Stimulated activated CD8-positive, alpha-beta memory T cell treated with anti-CD3 and anti-CD28 coated beads, Interleukin-15, amount 100 ng/mL, for 48 hours (primary cell): ENCODE measurements around the gene MYH11.
"Not testable (repeated sequence)": the region's sequence is repeated elsewhere in the genome, so short reads cannot be mapped to it uniquely, and the experiment has no call there.

Experiments
- DNase-seq, 2 donors: peaks; one replicate each; pipeline ENCODE4 v3.0.0-alpha.2; 2020; ENCODE audit warnings: low read depth in 2 of 2

The MYH11 gene

GRCh38 chr16:15876503-15876902 lies 19.7 kb upstream of the MYH11 start:
- DNase-seq: no peak

GRCh38 chr16:15874745-15875314 lies 18.0 kb upstream of the MYH11 start:
- no peak for DNase-seq

GRCh38 chr16:15873737-15874136 lies 16.9 kb upstream of the MYH11 start:
- DNase-seq: no peak

- no peak for DNase-seq
These were observed 16.5 kb upstream of the MYH11 start for GRCh38 chr16:15873301-15873700.

GRCh38 chr16:15870011-15870410 lies 13.2 kb upstream of the MYH11 start:
- no peak for DNase-seq

GRCh38 chr16:15866451-15866850 lies 9.6 kb upstream of the MYH11 start:
- no peak for DNase-seq

GRCh38 chr16:15865742-15866141 lies 8.9 kb upstream of the MYH11 start:
- DNase-seq: no peak

GRCh38 chr16:15864939-15865338 lies 8.1 kb upstream of the MYH11 start:
- no peak for DNase-seq

GRCh38 chr16:15861996-15862395 lies 5.2 kb upstream of the MYH11 start:
- DNase-seq: no peak

- no peak for DNase-seq
These were observed 2.3 kb upstream of the MYH11 start for GRCh38 chr16:15858921-15859668.

GRCh38 chr16:15857724-15858560 lies 1.1 kb upstream of the MYH11 start:
- DNase-seq: no peak

GRCh38 chr16:15856182-15856581 lies 646 bp downstream of the MYH11 start:
- DNase-seq: no peak

- no peak for DNase-seq
These were observed 1.2 kb downstream of the MYH11 start for GRCh38 chr16:15855704-15856003.

GRCh38 chr16:15854906-15855703 lies 1.7 kb downstream of the MYH11 start:
- no peak for DNase-seq

GRCh38 chr16:15854061-15854460 lies 2.8 kb downstream of the MYH11 start:
- no peak for DNase-seq

GRCh38 chr16:15853021-15853420 lies 3.8 kb downstream of the MYH11 start:
- no peak for DNase-seq

GRCh38 chr16:15850555-15850954 lies 6.3 kb downstream of the MYH11 start:
- not testable (repeated sequence) for DNase-seq

- DNase-seq: no peak
These were observed 7.4 kb downstream of the MYH11 start for GRCh38 chr16:15849209-15849981.

- no peak for DNase-seq
These were observed 9.1 kb downstream of the MYH11 start for GRCh38 chr16:15847611-15848175.

- DNase-seq: no peak
These were observed 10.3 kb downstream of the MYH11 start for GRCh38 chr16:15846510-15846909.
